Adrenal gland (tissue), 12 donors: Measurements from ENCODE around the gene RNF220. TPM values are rescaled to one million over a fixed set of nuclear protein-coding genes. Genes with fewer than 3 reads are reported as not detected.

ENCODE experiments used
- DNase-seq, 7 donors: peaks; one replicate each; pipeline ENCODE4 v3.0.0-alpha.2; 2019 to 2020
- H3K27ac ChIP-seq, 5 donors: fragments of 200-600 bp; sonication (generic) in 4 of 5; 1 replicate in 3 of 5; 2 replicates in 2 of 5; pipeline versions ENCODE4 v1.5.1 to v1.8.0; 2016 to 2020; ENCODE audit warnings: mild to moderate bottlenecking in 1 of 5
- H3K27me3 ChIP-seq: fragments of 200-600 bp; 2 replicates; pipeline ENCODE4 v1.8.0; 2021
- H3K36me3 ChIP-seq, 2 donors: fragments of 200-600 bp; replicated peaks in 1 of 2; 1 replicate in 1 of 2; 2 replicates in 1 of 2; pipeline versions ENCODE4 v1.5.1 to v1.8.0; 2018 to 2022
- H3K4me1 ChIP-seq, 2 donors: fragments of 200-600 bp; replicated peaks in 1 of 2; 1 replicate in 1 of 2; 2 replicates in 1 of 2; pipeline versions ENCODE4 v1.5.1 to v1.8.0; 2018 to 2021
- H3K4me3 ChIP-seq, 4 donors: fragments of 200-600 bp; sonication (generic) in 3 of 4; one replicate each; pipeline ENCODE4 v1.5.1; 2016 to 2018
- H3K9me3 ChIP-seq, 3 donors: fragments of 200-600 bp; sonication (generic) in 1 of 3; replicated peaks in 1 of 3; 1 replicate in 2 of 3; 2 replicates in 1 of 3; pipeline versions ENCODE4 v1.5.1 to v1.8.0; 2016 to 2021
- CTCF ChIP-seq, 6 experiments: fragments of 450-650 bp in 4 of 6; fragments of 200-600 bp in 2 of 6; sonication (generic) in 1 of 6; IDR thresholded peaks; 1 replicate in 5 of 6; 2 replicates in 1 of 6; pipeline versions ENCODE4 v1.5.1 to v1.8.0; 2016 to 2021; ENCODE audit warnings: antibody characterized with exemption in 6 of 6, mild to moderate bottlenecking in 2 of 6, moderate library complexity in 1 of 6
- POLR2A ChIP-seq, 2 donors: fragments of 450-650 bp; IDR thresholded peaks; one replicate each; pipeline ENCODE4 v1.6.1; 2017; ENCODE audit warnings: antibody characterized with exemption in 2 of 2, mild to moderate bottlenecking in 2 of 2, moderate library complexity in 1 of 2
- WGBS, 4 donors: extraction: QIAGEN DNeasy Blood & Tissue Kit in 2 of 4; methylation state at CpG; one replicate each; pipeline versions ENCODE4 v1.1.5 to v1.1.7; 2013 to 2017; 5-methylcytosine and 5-hydroxymethylcytosine counted together
- intact Hi-C, 2 donors: fragments of 100-400 bp; cut with DNase I; formaldehyde crosslinking; loops; one replicate each; pipeline versions ENCODE4 v1.14.1 to v1.15.0; 2022 to 2023
- polyA plus RNA-seq, 3 donors: library from polyadenylated mRNA; stranded (reverse); fragments of 200-250 nt in 2 of 3; fragments of 350-450 nt in 1 of 3; fragmentation: Illumina TruSeq in 1 of 3; extraction: RNeasy Lipid Tissue Mini Kit (QIAGEN cat#74804) in 1 of 3; gene quantifications; one replicate each; pipeline ENCODE4 v1.2.3, GENCODE V29; 2013 to 2014
- total RNA-seq, 9 donors: library from RNA; depleted of rRNA in 4 of 9; stranded (reverse); fragments of >200 nt in 4 of 9; fragments of 120-200 nt in 1 of 9; fragmentation: NEBNext Ultra II Directional in 1 of 9; extraction: Animal tissue kit (Norgen Biotek cat#: 25700) in 1 of 9; gene quantifications; one replicate each; pipeline versions ENCODE4 v1.1.0 to v1.2.4, GENCODE V29; 2013 to 2023
- donor health status: healthy with polysubstance abuse.
- donor health status: Bipolar disorder and iron deficiency.
- donor health status: DM: yes; HTN: yes; CAD: no.
- donor health status: DM: no; HTN: no; CAD: no.
- donor health status: DM: no; HTN: no; CAD: no.
- donor health status: DM: yes; HTN: yes; CAD: no.

RNF220 gene
- total and polyA plus RNA-seq, 12 donors = 36.3 to 150 (median 66.5) TPM

GRCh38 chr1:44407430-44408211, 2.6 kb downstream of the RNF220 start:
- no peak for DNase-seq
- intact Hi-C loops = no loop called here
- WGBS, 4 donors = 4 to 6% (median 5%) methylated on average over 37 to 85 of the region's 85 CpGs
- H3K36me3 ChIP-seq = no peaks in the 10 kb centered on the region
- no peak for TF ChIP-seq CTCF (IDR thresholded peaks at IDR 0.05)
- no peak overlapping the region for H3K27ac ChIP-seq
- peaks cover 93% of the 10 kb centered on the region for H3K27me3 ChIP-seq
- no peaks in the 10 kb centered on the region for H3K9me3 ChIP-seq
- H3K4me1 ChIP-seq = peaks cover 14 to 27% of the 10 kb centered on the region in 2 donors
- H3K4me3 ChIP-seq = peak overlapping the region in 1 of 4 donors; percentile 38

GRCh38 chr1:44408212-44408582, 3.1 kb downstream of the RNF220 start:
- no peak overlapping the region for H3K27ac ChIP-seq
- no peak for DNase-seq
- TF ChIP-seq POLR2A (IDR thresholded peaks at IDR 0.05) (no peak), CTCF (IDR thresholded peaks at IDR 0.05) (no peak)
- H3K27me3 ChIP-seq = peaks cover 93% of the 10 kb centered on the region
- H3K36me3 ChIP-seq = no peaks in the 10 kb centered on the region
- 14 to 19% (median 16%) methylated on average over 15 to 19 of the region's 19 CpGs for WGBS, 4 donors
- intact Hi-C loops = no loop called here
- H3K4me1 ChIP-seq = peaks cover 14 to 27% of the 10 kb centered on the region in 2 donors
- H3K4me3 ChIP-seq = no peak overlapping the region
- H3K9me3 ChIP-seq = no peaks in the 10 kb centered on the region

- intact Hi-C loops = no loop called here
- Histone ChIP-seq H3K4me3 (no peak overlapping the region), H3K4me1 (peaks cover 14 to 27% of the 10 kb centered on the region in 2 donors), H3K9me3 (no peaks in the 10 kb centered on the region), H3K36me3 (no peaks in the 10 kb centered on the region), H3K27me3 (peaks cover 93% of the 10 kb centered on the region), H3K27ac (no peak overlapping the region)
- WGBS, 4 donors = 15 to 17% (median 16%) methylated on average over 37 of the region's 37 CpGs
- TF ChIP-seq CTCF (IDR thresholded peaks at IDR 0.05) (no peak), POLR2A (IDR thresholded peaks at IDR 0.05) (no peak)
- DNase-seq = no peak
Measured at GRCh38 chr1:44408632-44409602, 3.9 kb downstream of the RNF220 start.

GRCh38 chr1:44409757-44410156, 4.7 kb downstream of the RNF220 start:
- Histone ChIP-seq H3K27ac (no peak overlapping the region), H3K4me1 (peaks cover 14 to 25% of the 10 kb centered on the region in 2 donors)

More at GRCh38 chr1:44409757-44410156, 4.7 kb downstream of the RNF220 start:
- Histone ChIP-seq H3K36me3 (no peaks in the 10 kb centered on the region), H3K4me3 (no peak overlapping the region), H3K9me3 (no peaks in the 10 kb centered on the region), H3K27me3 (peaks cover 93% of the 10 kb centered on the region)
- 22 to 32% (median 25%) methylated on average over 4 of the region's 4 CpGs for WGBS, 4 donors
- TF ChIP-seq POLR2A (IDR thresholded peaks at IDR 0.05) (no peak), CTCF (IDR thresholded peaks at IDR 0.05) (no peak)
- DNase-seq = no peak
- intact Hi-C loops = no loop called here
